GM12878 (cell line): ENCODE data around the gene AIG1.

Experiments
- BHLHE40 ChIP-seq, 2 experiments: fragments of 450-650 bp in 1 of 2; IDR thresholded peaks; 2 replicates each; pipeline ENCODE4 v1.6.1; 2011 to 2017; ENCODE audit warnings: low read depth in 2 of 2, borderline replicate concordance in 1 of 2, improper control_type of control experiment in 1 of 2, low read length in 1 of 2, mild to moderate bottlenecking in 1 of 2
- JUND ChIP-seq: IDR thresholded peaks from 2 replicates; pipeline ENCODE4 v1.6.1; 2012; ENCODE audit warnings: low read depth, mild to moderate bottlenecking, low read length, improper control_type of control experiment, moderate library complexity
- TBL1XR1 ChIP-seq: IDR thresholded peaks from 2 replicates; pipeline ENCODE4 v1.6.1; 2012; ENCODE audit warnings: low read depth, low read length, improper control_type of control experiment

DNA sequence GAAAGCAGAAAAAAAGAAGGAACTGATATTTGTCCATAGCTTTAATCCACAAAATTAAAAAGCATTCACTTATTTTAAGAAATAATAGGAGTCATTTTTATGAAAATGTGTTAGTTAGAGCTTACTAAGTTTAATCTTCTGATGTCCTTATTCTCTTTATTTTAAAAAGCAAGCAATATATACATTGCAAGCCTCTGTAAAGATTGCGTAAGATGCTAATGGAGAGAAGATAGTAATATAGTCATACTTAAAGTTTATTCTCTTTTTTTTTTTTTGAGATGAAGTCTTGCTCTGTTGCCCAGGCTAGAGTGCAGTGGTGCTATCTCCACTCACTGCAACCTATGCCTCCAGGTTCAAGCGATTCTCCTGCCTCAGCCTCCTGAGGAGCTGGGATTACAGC is 39.7 kb downstream of the AIG1 start:
- TF ChIP-seq TBL1XR1: no peak
- TF ChIP-seq BHLHE40 (IDR thresholded peaks at IDR 0.05; ENCODE audit: borderline replicate concordance in 1 of 2, low read depth in 2 of 2, low read length in 1 of 2): no peak
- TF ChIP-seq JUND: no peak
